ENCODE measurements around the gene LAMB4. TPM values are rescaled to one million over a fixed set of nuclear protein-coding genes. Genes with fewer than 3 reads are reported as not detected.

Gene LAMB4
- total RNA-seq, 2 donors from 2014 or later, result 0.85 TPM; not detected in 1

- H3K27ac ChIP-seq, result no peak overlapping the region
- WGBS, result 15% methylated on average over 7 of the region's 7 CpGs
Observed at GRCh38 chr7:107996072-107996882, 133.9 kb downstream of the LAMB4 start.

GRCh38 chr7:107995184-107996071, 134.7 kb downstream of the LAMB4 start:
- intact Hi-C loops (cut with DNase I), result no loop called here
- WGBS, result 14% methylated on average over 6 of the region's 6 CpGs
- DNase-seq (ENCODE audit: low spot score), result no peak
- H3K36me3 ChIP-seq, result no peaks in the 10 kb centered on the region
- no peaks in the 10 kb centered on the region for H3K9me3 ChIP-seq
- H3K27ac ChIP-seq, result no peak overlapping the region
- no peaks in the 10 kb centered on the region for H3K27me3 ChIP-seq (replicated peaks; ENCODE audit: insufficient read depth)
- H3K4me1 ChIP-seq (replicated peaks), result peaks cover 12% of the 10 kb centered on the region
- no peak overlapping the region for H3K4me3 ChIP-seq
- TF ChIP-seq CTCF (IDR thresholded peaks at IDR 0.05), result no peak
- no peak for TF ChIP-seq POLR2AphosphoS5 (IDR thresholded peaks at IDR 0.05)
- no peak for TF ChIP-seq POLR2A (IDR thresholded peaks at IDR 0.05)

More at GRCh38 chr7:107996072-107996882, 133.9 kb downstream of the LAMB4 start:
- no peak overlapping the region for H3K4me3 ChIP-seq
- intact Hi-C loops (cut with DNase I), result no loop called here
- no peaks in the 10 kb centered on the region for H3K36me3 ChIP-seq
- TF ChIP-seq POLR2A (IDR thresholded peaks at IDR 0.05), result no peak
- TF ChIP-seq POLR2AphosphoS5 (IDR thresholded peaks at IDR 0.05), result no peak
- no peak for TF ChIP-seq CTCF (IDR thresholded peaks at IDR 0.05)
- no peak for DNase-seq (ENCODE audit: low spot score)
- H3K9me3 ChIP-seq, result no peaks in the 10 kb centered on the region
- no peaks in the 10 kb centered on the region for H3K27me3 ChIP-seq (replicated peaks; ENCODE audit: insufficient read depth)
- peaks cover 12% of the 10 kb centered on the region for H3K4me1 ChIP-seq (replicated peaks)

GRCh38 chr7:107994421-107995030, 135.6 kb downstream of the LAMB4 start:
- Histone ChIP-seq H3K9me3 (no peaks in the 10 kb centered on the region), H3K4me1 (replicated peaks) (peaks cover 12% of the 10 kb centered on the region), H3K4me3 (no peak overlapping the region), H3K36me3 (no peaks in the 10 kb centered on the region), H3K27ac (peak overlapping the region in 1 of 2 donors; percentile 9), H3K27me3 (replicated peaks; ENCODE audit: insufficient read depth) (no peaks in the 10 kb centered on the region)
- WGBS, result 23% methylated on average over 2 of the region's 2 CpGs
- TF ChIP-seq CTCF (IDR thresholded peaks at IDR 0.05), result no peak
- no peak for TF ChIP-seq POLR2AphosphoS5 (IDR thresholded peaks at IDR 0.05)
- TF ChIP-seq POLR2A (IDR thresholded peaks at IDR 0.05), result no peak
- intact Hi-C loops (cut with DNase I), result no loop called here
- DNase-seq (ENCODE audit: low spot score), result no peak

- TF ChIP-seq POLR2AphosphoS5 (IDR thresholded peaks at IDR 0.05) (no peak), CTCF (IDR thresholded peaks at IDR 0.05) (no peak), POLR2A (IDR thresholded peaks at IDR 0.05) (no peak)
- intact Hi-C loops (cut with DNase I), result no loop called here
- Histone ChIP-seq H3K9me3 (no peaks in the 10 kb centered on the region), H3K4me3 (no peak overlapping the region), H3K4me1 (replicated peaks) (peaks cover 12% of the 10 kb centered on the region), H3K36me3 (no peaks in the 10 kb centered on the region), H3K27me3 (replicated peaks; ENCODE audit: insufficient read depth) (no peaks in the 10 kb centered on the region), H3K27ac (peak overlapping the region in 1 of 2 donors; percentile 9)
- 35% methylated on average over 1 of the region's 1 CpG for WGBS
- no peak for DNase-seq (ENCODE audit: low spot score)
Observed at GRCh38 chr7:107993891-107994291, 136.3 kb downstream of the LAMB4 start.

Data from prostate gland (tissue), 2 donors.